ENCODE data around the gene GSAP.

GSAP gene

DNA sequence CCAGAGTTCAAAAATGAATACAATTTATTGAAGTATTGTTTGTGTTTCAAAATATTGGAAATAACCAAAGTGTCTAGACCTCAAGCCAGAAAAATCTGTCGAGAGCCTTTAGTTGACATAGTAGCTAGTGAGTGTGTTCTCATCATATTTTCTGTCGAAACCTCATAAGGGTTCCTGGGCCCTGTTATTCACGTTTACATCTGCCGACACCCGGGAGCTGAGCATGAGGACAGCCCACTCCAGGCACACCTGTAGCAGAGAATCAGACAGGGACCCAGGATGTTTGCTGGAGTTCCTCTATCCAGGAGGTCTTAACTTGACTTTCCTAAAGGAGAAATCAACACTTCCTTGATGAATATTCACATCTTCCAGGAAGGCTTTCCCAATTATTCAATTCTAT lies 144.4 kb downstream of the GSAP start:
- DNase-seq = no peak

DNA sequence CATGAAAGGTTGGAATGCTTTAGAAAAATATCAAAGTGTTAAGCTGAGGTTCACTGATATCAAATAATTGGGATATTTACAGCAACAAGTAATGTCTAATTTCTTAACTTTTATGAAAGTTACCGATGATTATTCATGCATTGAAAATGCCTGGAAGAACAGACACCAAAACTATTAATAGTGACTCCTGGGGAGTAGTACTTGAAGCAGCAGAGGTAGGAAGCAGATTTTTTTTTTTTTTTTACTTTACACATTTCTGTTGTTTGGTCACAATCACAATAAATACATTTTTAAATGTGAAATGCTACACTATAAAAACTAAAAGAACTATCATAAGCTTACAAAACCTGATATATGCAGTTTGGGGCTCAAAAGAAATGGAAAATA lies 146.1 kb downstream of the GSAP start:
- DNase-seq = no peak

DNA sequence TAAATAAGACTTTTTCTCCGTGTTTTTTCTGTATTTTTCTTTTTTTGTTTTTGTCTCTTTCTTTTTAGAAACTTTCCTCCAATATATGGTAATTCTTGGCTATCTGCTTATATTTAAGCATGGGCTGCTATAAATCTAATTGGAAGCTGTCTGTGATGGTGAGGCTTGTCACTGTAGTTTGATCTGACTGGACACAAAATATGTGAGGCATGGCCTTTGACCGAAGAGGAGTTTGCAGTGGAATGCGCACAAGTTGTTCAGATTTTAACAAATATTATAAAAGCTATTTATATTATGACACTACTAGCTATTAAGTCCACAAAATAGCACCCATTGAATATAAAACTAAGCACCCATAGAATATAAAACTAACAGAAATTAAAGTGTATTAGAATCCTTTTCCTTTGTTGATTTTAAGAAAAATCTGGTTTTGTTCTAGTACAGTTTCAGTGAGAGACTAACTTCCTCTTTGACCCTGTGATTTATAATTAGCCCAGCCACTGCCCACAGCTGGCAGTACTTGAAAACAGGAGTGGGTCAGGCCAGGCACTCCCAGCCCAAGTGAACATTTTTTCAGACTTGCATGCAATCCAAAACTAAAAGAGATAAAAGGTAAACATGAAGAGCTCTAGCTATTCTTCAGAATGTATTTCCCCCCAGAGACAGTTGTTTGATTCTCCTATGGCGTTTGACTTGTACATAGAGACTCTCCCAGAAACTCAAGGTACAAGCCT lies 146.6 kb downstream of the GSAP start:
- DNase-seq = no peak

DNA sequence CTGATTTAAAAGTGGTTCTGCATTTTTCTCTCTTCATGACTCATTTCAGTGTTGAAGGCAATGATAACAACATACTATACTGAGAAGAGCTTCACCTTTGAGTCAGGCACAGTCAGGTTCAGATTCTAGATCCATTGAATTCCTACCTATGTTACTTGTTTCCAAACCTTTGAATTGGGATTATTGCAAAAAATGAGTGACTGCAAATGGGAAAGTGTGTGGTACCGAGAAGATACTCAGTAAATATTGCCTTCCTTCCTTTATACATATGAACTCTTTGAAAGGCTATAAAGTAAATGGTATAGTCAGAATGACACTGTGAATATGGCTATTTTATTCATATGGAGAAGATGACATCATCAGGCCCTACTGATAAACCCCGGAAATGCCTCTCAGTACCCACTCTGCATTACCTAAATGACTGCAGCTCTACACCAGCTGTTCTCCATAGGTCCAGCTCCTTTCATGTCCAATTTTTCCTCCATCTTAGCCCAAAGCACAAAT lies 149.8 kb downstream of the GSAP start:
- no peak for DNase-seq

DNA sequence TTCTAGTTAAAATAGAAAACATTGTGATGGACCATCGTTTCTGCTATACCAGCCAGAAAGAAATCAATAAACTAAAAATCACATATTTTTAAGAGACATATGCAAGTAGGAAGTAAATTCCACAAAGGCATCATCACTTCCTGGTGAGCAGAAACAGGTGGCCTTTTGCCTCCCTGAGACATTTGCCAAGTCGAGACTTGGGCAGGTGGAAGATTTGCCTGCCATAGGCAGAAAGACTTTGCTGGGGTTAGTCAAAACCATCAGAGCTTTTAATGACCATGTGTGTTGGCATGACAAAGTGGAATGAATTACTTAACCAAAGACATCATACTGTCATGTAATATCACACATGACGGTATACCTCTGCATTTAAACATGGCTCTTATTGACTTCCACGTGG lies 150.5 kb downstream of the GSAP start:
- no peak for DNase-seq

DNA sequence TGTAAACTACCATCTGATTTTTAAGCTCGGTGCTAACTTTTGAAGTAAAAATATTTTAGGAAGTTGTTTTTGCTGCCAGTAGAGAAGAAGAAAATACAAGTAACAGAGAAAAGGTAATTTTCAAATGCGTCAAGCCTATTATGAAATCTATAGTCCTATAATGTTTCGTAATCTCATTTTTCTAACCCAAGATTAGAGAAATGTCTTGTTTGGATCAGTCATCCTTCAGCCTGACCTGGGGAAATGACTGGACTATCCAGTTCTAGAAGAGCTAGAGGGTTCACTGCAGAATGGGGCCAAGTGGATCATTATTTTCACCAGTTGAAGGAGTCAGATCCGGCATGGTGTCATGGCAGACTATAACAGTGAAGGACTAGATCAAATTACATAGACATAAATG lies 153.8 kb downstream of the GSAP start:
- DNase-seq = no peak
